NCI-H69 (cell line): Measurements from ENCODE around the gene GRIA4.
"Not testable (repeated sequence)": the region's sequence is repeated elsewhere in the genome, so short reads cannot be mapped to it uniquely, and the experiment has no call there.

Source experiments
- DNase-seq: peaks from one replicate; lab custom pipeline; 2025; lab: John Stamatoyannopoulos, UW

The GRIA4 gene

GRCh38 chr11:105858841-105859240, 249.0 kb downstream of the GRIA4 start:
- no peak for DNase-seq

GRCh38 chr11:105860105-105860504, 250.2 kb downstream of the GRIA4 start:
- DNase-seq, result no peak

- DNase-seq, result peak; percentile 70
These were observed 251.4 kb downstream of the GRIA4 start for GRCh38 chr11:105861225-105861624.

GRCh38 chr11:105862736-105863367, 253.0 kb downstream of the GRIA4 start:
- DNase-seq, result peak; percentile 81

- DNase-seq, result peak; percentile 29
These were observed 253.7 kb downstream of the GRIA4 start for GRCh38 chr11:105863523-105863922.

- no peak for DNase-seq
These were observed 257.9 kb downstream of the GRIA4 start for GRCh38 chr11:105867742-105868141.

- no peak for DNase-seq
These were observed 259.0 kb downstream of the GRIA4 start for GRCh38 chr11:105868762-105869285.

GRCh38 chr11:105870516-105871113, 260.7 kb downstream of the GRIA4 start:
- no peak for DNase-seq

GRCh38 chr11:105878510-105878909, 268.6 kb downstream of the GRIA4 start:
- DNase-seq, result no peak

- not testable (repeated sequence) for DNase-seq
These were observed 269.1 kb downstream of the GRIA4 start for GRCh38 chr11:105878927-105879326.

GRCh38 chr11:105881027-105881426, 271.2 kb downstream of the GRIA4 start:
- peak; percentile 69 for DNase-seq

GRCh38 chr11:105884436-105884835, 274.6 kb downstream of the GRIA4 start:
- DNase-seq, result no peak

- no peak for DNase-seq
These were observed 281.8 kb downstream of the GRIA4 start for GRCh38 chr11:105891685-105892084.

- DNase-seq, result no peak
These were observed 287.3 kb downstream of the GRIA4 start for GRCh38 chr11:105897161-105897560.

- DNase-seq, result no peak
These were observed 289.9 kb downstream of the GRIA4 start for GRCh38 chr11:105899772-105900171.

GRCh38 chr11:105900515-105901035, 290.7 kb downstream of the GRIA4 start:
- DNase-seq, result no peak

GRCh38 chr11:105903113-105903512, 293.2 kb downstream of the GRIA4 start:
- peak; percentile 25 for DNase-seq

GRCh38 chr11:105906517-105906916, 296.6 kb downstream of the GRIA4 start:
- DNase-seq, result no peak

GRCh38 chr11:105907319-105907718, 297.4 kb downstream of the GRIA4 start:
- DNase-seq, result no peak

GRCh38 chr11:105910095-105910715, 300.3 kb downstream of the GRIA4 start:
- DNase-seq, result no peak

- DNase-seq, result no peak
These were observed 301.6 kb downstream of the GRIA4 start for GRCh38 chr11:105911454-105911853.

GRCh38 chr11:105912666-105913065, 302.8 kb downstream of the GRIA4 start:
- DNase-seq, result no peak

- DNase-seq, result peak; percentile 81
These were observed 305.1 kb downstream of the GRIA4 start for GRCh38 chr11:105915021-105915420.
